Brain microvascular endothelial cell (primary cell): ENCODE measurements around the gene COL5A1.

Source experiments
- DNase-seq: peaks from one replicate; pipeline ENCODE4 v3.0.0-alpha.2; 2020
- H3K27ac ChIP-seq: fragments of 250-450 bp; sonication (Bioruptor Pico); 2 replicates; pipeline ENCODE4 v1.5.1; 2020; ENCODE audit warnings: mild to moderate bottlenecking, moderate library complexity
- H3K27me3 ChIP-seq: fragments of 250-450 bp; sonication (Bioruptor Pico); replicated peaks from 2 replicates; pipeline ENCODE4 v1.5.1; 2020; ENCODE audit warnings: mild to moderate bottlenecking
- H3K36me3 ChIP-seq: fragments of 250-450 bp; sonication (Bioruptor Pico); replicated peaks from 2 replicates; pipeline ENCODE4 v1.5.1; 2020; ENCODE audit warnings: mild to moderate bottlenecking
- H3K4me3 ChIP-seq: 2 replicates; pipeline ENCODE4 v1.5.1; 2011; ENCODE audit warnings: low read depth, mild to moderate bottlenecking, control low read depth, low read length, moderate library complexity
- CTCF ChIP-seq: IDR thresholded peaks from 2 replicates; pipeline ENCODE4 v1.5.1; 2011; ENCODE audit warnings: low read depth, mild to moderate bottlenecking, moderate library complexity, low read length, control low read depth, inconsistent platforms; ENCODE audit errors: missing control alignments
- in situ Hi-C: cut with HindIII; loops from 2 replicates; pipeline ENCODE4 v1.10.0; 2017; ENCODE audit warnings: low sequenced_read_pairs, low pct_ligation_motif_present

COL5A1 gene

GRCh38 chr9:134721344-134721743, 79.7 kb downstream of the COL5A1 start:
- Histone ChIP-seq H3K36me3 (peaks cover 84% of the 10 kb centered on the region), H3K27me3 (no peaks in the 10 kb centered on the region), H3K4me3 (no peak overlapping the region), H3K27ac (no peak overlapping the region)
- no peak for TF ChIP-seq CTCF
- in situ Hi-C loops = no loop called here
- no peak for DNase-seq

DNA sequence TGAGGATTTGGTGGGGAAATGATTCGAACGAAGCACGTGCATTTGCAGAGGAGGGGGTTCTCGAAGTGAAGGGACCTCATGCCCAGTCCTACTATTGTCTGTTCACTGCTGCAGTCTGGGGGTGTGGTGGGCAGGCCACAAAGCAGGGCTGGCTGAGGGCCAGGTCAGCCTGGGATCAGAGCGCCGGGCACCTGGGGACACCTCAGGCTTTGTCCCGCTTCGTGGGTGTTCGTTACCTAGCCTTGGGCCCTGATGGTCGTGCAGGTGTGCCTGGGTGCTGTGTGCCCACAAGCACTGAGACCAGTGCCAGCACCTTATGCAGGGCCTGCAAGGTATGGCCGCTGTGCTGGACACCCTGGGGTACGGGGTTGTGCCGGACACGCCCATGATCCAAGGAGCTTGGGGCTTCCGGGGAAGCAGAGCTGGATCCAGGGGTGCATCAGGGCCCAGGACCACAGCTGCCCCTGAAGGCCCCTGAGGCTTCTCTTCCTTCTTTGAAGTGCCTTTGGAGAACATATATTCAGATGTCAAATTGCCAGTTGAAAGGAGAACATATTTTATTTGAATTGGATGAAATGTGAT, 80.6 kb downstream of the COL5A1 start:
- Histone ChIP-seq H3K27ac (no peak overlapping the region), H3K4me3 (no peak overlapping the region), H3K36me3 (peaks cover 78% of the 10 kb centered on the region), H3K27me3 (no peaks in the 10 kb centered on the region)
- no peak for DNase-seq
- in situ Hi-C loops = no loop called here
- TF ChIP-seq CTCF = no peak

DNA sequence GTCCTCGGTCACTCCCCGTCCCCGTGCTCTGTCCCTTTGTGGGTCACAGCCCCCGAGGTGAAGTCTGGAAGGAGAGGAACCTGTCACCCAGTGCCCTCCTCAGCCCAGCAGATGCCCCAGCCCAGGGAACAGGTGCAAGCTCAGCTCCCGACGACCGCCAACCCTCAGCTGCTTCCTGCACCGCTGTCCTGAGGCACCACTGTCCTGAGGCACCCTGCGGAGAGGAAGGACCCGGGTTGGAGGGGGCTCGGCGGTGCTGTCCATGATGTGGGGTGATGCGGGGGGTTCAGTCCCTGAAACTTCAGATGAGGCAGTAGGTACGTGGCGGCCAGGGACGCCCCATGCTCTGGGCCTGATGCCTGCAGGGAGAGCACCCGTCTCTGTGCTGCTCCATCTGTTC, 81.4 kb downstream of the COL5A1 start:
- in situ Hi-C loops = no loop called here
- TF ChIP-seq CTCF = no peak
- no peak overlapping the region for H3K4me3 ChIP-seq
- H3K27me3 ChIP-seq = no peaks in the 10 kb centered on the region
- H3K36me3 ChIP-seq = peaks cover 78% of the 10 kb centered on the region
- no peak overlapping the region for H3K27ac ChIP-seq
- DNase-seq = no peak

DNA sequence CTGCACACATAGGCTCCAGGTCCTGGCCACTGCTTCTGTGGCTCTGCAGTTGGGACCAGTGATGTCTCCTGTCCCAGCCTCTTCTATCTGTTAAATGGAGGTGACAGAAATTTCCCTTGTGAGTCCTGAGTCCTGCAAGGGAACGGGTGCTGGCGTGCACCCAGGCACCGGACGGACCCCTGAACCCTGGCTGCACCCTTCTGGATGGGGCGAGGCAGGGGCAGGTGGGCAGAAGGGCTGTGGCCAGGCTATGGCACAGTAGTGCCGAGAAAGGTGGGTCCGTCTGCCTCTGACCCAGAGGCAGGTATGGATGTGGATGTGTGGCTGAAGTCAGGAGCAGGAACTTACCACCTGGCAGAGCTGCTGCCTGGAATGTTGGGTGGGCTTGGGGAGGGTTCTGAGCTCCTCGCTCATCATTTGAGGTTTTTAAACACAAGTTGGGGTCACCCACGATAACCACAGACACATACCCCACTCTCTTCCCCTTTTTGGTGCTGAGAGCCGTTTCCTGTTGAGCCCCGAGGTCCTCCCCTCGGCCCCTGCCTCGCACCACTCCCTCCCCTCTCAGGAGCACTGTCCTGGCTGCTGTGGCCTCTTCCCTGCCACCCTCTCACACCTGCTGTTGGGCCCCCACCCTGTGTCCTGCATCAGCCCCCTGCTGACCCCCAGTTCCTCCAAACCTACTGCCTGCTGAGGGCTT, 82.0 kb downstream of the COL5A1 start:
- no peak overlapping the region for H3K4me3 ChIP-seq
- in situ Hi-C loops = no loop called here
- H3K27me3 ChIP-seq = no peaks in the 10 kb centered on the region
- TF ChIP-seq CTCF = no peak
- peaks cover 78% of the 10 kb centered on the region for H3K36me3 ChIP-seq
- H3K27ac ChIP-seq = no peak overlapping the region
- no peak for DNase-seq

DNA sequence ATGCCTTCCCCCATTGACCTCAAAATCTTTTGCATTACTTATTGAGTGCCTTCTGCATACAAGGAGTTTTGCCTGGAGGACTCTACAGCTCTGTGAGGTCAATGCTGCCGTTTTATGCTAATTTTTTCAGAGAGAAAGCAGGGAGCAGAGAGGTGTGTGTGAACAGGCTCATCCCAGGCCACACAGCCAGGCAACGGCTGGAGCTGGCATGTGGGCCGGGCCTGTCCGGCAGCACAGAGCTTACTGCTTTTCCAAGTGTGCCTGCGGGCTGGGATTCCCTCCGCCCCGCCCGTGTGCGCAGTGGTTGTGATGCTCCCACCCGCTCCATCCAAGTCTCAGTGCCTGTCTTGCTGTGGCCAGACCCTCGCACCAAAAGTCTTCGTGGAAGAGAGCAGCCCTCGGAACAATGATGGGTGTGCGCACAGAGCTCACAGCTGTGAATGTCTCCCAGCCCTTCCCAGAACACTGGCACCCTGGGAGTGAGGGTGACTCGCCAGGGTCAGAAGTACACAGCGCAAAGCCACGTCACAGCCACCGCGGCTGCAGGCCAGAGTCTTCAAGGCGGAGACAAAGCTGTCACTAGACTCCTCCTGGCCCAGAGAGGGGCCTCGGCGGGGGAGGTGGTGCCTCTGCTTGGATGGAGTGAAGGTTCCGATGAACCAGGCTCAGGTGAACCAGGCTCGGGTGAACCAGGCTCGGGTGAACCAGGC, 82.8 kb downstream of the COL5A1 start:
- peak overlapping the region; percentile 20 for H3K27ac ChIP-seq
- H3K4me3 ChIP-seq = no peak overlapping the region
- in situ Hi-C loops = no loop called here
- no peak for TF ChIP-seq CTCF
- DNase-seq = peak; percentile 54
- H3K36me3 ChIP-seq = peaks cover 73% of the 10 kb centered on the region
- no peaks in the 10 kb centered on the region for H3K27me3 ChIP-seq
